Uterus (tissue), 2 donors: ENCODE results near the gene PEG3.

Experiments
- POLR2A ChIP-seq, 2 donors: fragments of 450-650 bp; IDR thresholded peaks; one replicate each; pipeline ENCODE4 v1.6.1; 2016; ENCODE audit warnings: antibody characterized with exemption in 2 of 2, mild to moderate bottlenecking in 1 of 2, moderate library complexity in 1 of 2
- TF ChIP-seq, protein P1 (sequence below), 4 experiments: fragments of 200-600 bp in 2 of 4; fragments of 450-650 bp in 2 of 4; sonication (generic) in 2 of 4; IDR thresholded peaks; one replicate each; pipeline ENCODE4 v1.5.1; 2016 to 2019; ENCODE audit warnings: antibody characterized with exemption in 4 of 4, mild to moderate bottlenecking in 2 of 4, moderate library complexity in 1 of 4

DNA sequence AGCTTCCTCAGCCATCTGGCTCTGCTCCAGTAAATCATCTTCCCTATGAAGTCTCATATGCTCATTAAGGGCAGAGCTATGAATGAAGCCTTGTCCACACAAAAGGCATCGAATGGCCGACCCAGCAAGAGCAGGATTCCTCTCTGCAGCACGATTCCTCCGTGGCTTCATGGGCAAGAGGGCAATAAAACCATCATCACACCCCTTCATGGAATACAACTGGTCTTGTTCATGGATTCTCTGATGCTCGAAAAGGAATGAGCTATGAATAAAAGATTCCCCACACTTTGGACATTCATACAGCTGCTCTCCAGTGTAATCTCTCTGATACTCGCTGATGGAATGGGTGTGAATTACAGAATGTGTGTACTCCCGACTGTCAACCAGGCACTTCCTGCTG is 25.9 kb downstream of the PEG3 start:
- TF ChIP-seq, protein P1, sequence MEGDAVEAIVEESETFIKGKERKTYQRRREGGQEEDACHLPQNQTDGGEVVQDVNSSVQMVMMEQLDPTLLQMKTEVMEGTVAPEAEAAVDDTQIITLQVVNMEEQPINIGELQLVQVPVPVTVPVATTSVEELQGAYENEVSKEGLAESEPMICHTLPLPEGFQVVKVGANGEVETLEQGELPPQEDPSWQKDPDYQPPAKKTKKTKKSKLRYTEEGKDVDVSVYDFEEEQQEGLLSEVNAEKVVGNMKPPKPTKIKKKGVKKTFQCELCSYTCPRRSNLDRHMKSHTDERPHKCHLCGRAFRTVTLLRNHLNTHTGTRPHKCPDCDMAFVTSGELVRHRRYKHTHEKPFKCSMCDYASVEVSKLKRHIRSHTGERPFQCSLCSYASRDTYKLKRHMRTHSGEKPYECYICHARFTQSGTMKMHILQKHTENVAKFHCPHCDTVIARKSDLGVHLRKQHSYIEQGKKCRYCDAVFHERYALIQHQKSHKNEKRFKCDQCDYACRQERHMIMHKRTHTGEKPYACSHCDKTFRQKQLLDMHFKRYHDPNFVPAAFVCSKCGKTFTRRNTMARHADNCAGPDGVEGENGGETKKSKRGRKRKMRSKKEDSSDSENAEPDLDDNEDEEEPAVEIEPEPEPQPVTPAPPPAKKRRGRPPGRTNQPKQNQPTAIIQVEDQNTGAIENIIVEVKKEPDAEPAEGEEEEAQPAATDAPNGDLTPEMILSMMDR (IDR thresholded peaks at IDR 0.05) = no peak
- no peak for TF ChIP-seq POLR2A (IDR thresholded peaks at IDR 0.05)
